Panc1 (cell line): ENCODE results near the gene TRIO.

Experiments
- REST ChIP-seq, 2 experiments: IDR thresholded peaks; 2 replicates each; pipeline ENCODE4 v1.6.1; 2011 to 2012; ENCODE audit warnings: low read depth in 2 of 2, control low read depth in 1 of 2, low read length in 1 of 2, mild to moderate bottlenecking in 1 of 2, moderate library complexity in 1 of 2; ENCODE audit not compliant: insufficient read depth in 1 of 2
- TCF7L2 ChIP-seq: IDR thresholded peaks from 2 replicates; pipeline ENCODE4 v1.6.1; 2011; ENCODE audit warnings: mild to moderate bottlenecking, low read depth, low read length, inconsistent platforms
- TF ChIP-seq, protein P1 (sequence below): fragments of 450-650 bp; IDR thresholded peaks from 2 replicates; pipeline ENCODE4 v1.5.1; 2017; ENCODE audit warnings: mild to moderate bottlenecking

DNA sequence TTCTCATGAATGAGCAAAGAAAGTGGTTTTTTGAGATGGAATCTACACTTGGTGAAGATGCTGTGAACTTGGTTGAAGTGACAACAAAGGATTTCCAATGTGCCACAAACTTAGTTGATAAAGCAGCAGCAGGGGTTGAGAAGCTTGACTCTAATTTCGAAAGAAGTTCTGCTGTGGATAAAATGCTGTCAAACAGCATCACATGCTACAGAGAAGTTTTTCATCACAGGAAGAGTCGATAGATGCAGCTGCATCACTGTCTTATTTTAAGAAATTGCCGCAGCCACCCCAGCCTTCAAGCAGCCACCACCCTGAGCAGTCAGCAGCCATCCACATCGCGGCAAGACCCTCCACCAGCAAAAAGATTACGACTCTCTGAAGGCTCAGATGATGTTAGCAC lies 78.6 kb downstream of the TRIO start:
- TF ChIP-seq, protein P1, sequence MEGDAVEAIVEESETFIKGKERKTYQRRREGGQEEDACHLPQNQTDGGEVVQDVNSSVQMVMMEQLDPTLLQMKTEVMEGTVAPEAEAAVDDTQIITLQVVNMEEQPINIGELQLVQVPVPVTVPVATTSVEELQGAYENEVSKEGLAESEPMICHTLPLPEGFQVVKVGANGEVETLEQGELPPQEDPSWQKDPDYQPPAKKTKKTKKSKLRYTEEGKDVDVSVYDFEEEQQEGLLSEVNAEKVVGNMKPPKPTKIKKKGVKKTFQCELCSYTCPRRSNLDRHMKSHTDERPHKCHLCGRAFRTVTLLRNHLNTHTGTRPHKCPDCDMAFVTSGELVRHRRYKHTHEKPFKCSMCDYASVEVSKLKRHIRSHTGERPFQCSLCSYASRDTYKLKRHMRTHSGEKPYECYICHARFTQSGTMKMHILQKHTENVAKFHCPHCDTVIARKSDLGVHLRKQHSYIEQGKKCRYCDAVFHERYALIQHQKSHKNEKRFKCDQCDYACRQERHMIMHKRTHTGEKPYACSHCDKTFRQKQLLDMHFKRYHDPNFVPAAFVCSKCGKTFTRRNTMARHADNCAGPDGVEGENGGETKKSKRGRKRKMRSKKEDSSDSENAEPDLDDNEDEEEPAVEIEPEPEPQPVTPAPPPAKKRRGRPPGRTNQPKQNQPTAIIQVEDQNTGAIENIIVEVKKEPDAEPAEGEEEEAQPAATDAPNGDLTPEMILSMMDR: no peak
- no peak for TF ChIP-seq TCF7L2
- no peak for TF ChIP-seq REST (IDR thresholded peaks at IDR 0.05; ENCODE audit: insufficient read depth in 1 of 2, low read depth in 2 of 2, low read length in 1 of 2)
